PC-3 (cell line): ENCODE measurements around the gene HSPH1. TPM values are rescaled to one million over a fixed set of nuclear protein-coding genes. Genes with fewer than 3 reads are reported as not detected.

Experiments used
- ATAC-seq: fragments of 200-7000 bp; cut with Tn5 transposase; 2 replicates; pipeline ENCODE4 v1.9.1; 2020; ENCODE audit warnings: mild to moderate bottlenecking, moderate library complexity
- BruUV-seq: library from RNA; stranded (reverse); fragments of 400-500 nt; replicated peaks from 2 replicates; lab custom pipeline; 2021; lab: Mats Ljungman, UMichigan
- CTCF ChIA-PET: fragments of 300-600 bp; sonication (Branson Sonifier 250); formaldehyde crosslinking; loops from one replicate; lab custom pipeline; 2022; ENCODE audit warnings: antibody characterized with exemption; lab: Charles Lee
- POLR2A ChIA-PET: fragments of 300-600 bp; sonication (Branson Sonifier 250); formaldehyde crosslinking; loops from one replicate; lab custom pipeline; 2022; ENCODE audit warnings: antibody characterized with exemption; ENCODE audit not compliant: unreplicated experiment; lab: Charles Lee
- DNase-seq: peaks from one replicate; pipeline ENCODE4 v3.0.0-alpha.2; 2015
- H2AFZ ChIP-seq: fragments of 300-600 bp; sonication (generic); 2 replicates; pipeline ENCODE4 v1.6.0; 2016; ENCODE audit warnings: antibody characterized with exemption, low read length
- H3F3A ChIP-seq: fragments of 300-600 bp; sonication (generic); one replicate; pipeline ENCODE4 v1.6.0; 2017; ENCODE audit warnings: antibody characterized with exemption, low read length, control low read depth, mild to moderate bottlenecking; ENCODE audit not compliant: unreplicated experiment
- H3K27ac ChIP-seq: fragments of 300-600 bp; sonication (generic); 2 replicates; pipeline ENCODE4 v1.5.1; 2016; ENCODE audit warnings: mild to moderate bottlenecking, low read length
- H3K27me3 ChIP-seq: fragments of 300-600 bp; sonication (generic); 2 replicates; pipeline ENCODE4 v1.6.1; 2016; ENCODE audit warnings: low read length, mixed read lengths
- H3K36me3 ChIP-seq: fragments of 300-600 bp; sonication (generic); 2 replicates; pipeline ENCODE4 v1.6.1; 2016; ENCODE audit warnings: low read depth, mixed run types, low read length, mixed read lengths
- H3K4me1 ChIP-seq: fragments of 300-600 bp; sonication (generic); 2 replicates; pipeline ENCODE4 v1.5.1; 2016; ENCODE audit warnings: low read length; ENCODE audit not compliant: insufficient read depth
- H3K4me2 ChIP-seq: fragments of 300-600 bp; sonication (generic); 2 replicates; pipeline ENCODE4 v1.6.0; 2016; ENCODE audit warnings: low read length
- H3K4me3 ChIP-seq: fragments of 300-600 bp; sonication (generic); 2 replicates; pipeline ENCODE4 v1.5.1; 2016; ENCODE audit warnings: mild to moderate bottlenecking, low read length, mixed read lengths
- H3K79me2 ChIP-seq: fragments of 300-600 bp; sonication (generic); 2 replicates; pipeline ENCODE4 v1.6.1; 2017; ENCODE audit warnings: low read length, mixed read lengths
- H3K9ac ChIP-seq: fragments of 300-600 bp; sonication (generic); 2 replicates; pipeline ENCODE4 v1.6.0; 2016; ENCODE audit warnings: mild to moderate bottlenecking, low read length
- H3K9me2 ChIP-seq: fragments of 300-600 bp; sonication (generic); replicated peaks from 2 replicates; pipeline ENCODE4 v1.6.1; 2016; ENCODE audit warnings: mixed run types, low read length, mixed read lengths
- H3K9me3 ChIP-seq: fragments of 300-600 bp; sonication (generic); 2 replicates; pipeline ENCODE4 v1.6.1; 2016; ENCODE audit warnings: low read length, mixed read lengths
- H4K20me1 ChIP-seq: fragments of 300-600 bp; sonication (generic); 2 replicates; pipeline ENCODE4 v1.6.1; 2016; ENCODE audit warnings: low read length, mixed read lengths
- EZH2 ChIP-seq: fragments of 300-600 bp; sonication (generic); IDR thresholded peaks from one replicate; pipeline ENCODE4 v1.6.1; 2017; ENCODE audit warnings: antibody characterized with exemption, mild to moderate bottlenecking, low read length; ENCODE audit not compliant: unreplicated experiment
- EZH2phosphoT487 ChIP-seq: fragments of 300-600 bp; sonication (generic); IDR thresholded peaks from 2 replicates; pipeline ENCODE4 v1.6.1; 2018; ENCODE audit warnings: mild to moderate bottlenecking, antibody characterized with exemption, low read length, borderline replicate concordance
- intact Hi-C: fragments of 100-400 bp; cut with micrococcal nuclease; formaldehyde crosslinking; loops from 2 replicates; pipeline ENCODE4 v1.9.0; 2023
- total RNA-seq: library from RNA; depleted of rRNA; stranded (reverse); fragments of >200 nt; gene quantifications from 2 replicates; pipeline ENCODE4 v1.2.3, GENCODE V29; 2014
- TF ChIP-seq, protein P1 (sequence below): fragments of 300-600 bp; sonication (generic); conservative IDR thresholded peaks from 2 replicates; pipeline ENCODE4 v1.5.1; 2017; ENCODE audit warnings: antibody characterized with exemption, low read depth, mild to moderate bottlenecking, low read length

The HSPH1 gene
- total RNA-seq, 1 experiment from 2014 or later: 83.7 TPM

GRCh38 chr13:31090961-31091624 is 70.6 kb downstream of the HSPH1 start:
- ATAC-seq (no peak), DNase-seq (no peak)
- CTCF ChIA-PET: no interaction called here

DNA sequence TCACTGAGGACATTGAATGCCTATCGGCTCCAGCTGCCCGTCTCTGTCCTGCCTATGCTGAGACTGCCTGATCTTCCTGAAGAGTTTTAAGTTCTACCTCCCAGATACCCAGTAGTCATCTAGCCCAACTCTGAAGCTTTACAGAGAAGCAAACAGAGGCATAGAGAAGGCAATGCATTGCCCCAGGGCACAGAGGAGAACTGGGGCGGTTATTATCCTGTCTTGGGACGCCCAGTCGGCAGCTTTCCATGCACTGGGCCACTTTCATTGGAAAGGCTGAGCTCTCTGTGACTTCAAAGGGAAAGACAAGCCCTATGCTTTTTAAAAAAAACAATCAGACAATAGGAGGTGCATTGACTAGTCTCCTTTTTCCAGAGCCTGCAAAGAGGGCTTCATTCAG is 71.6 kb downstream of the HSPH1 start:
- Histone ChIP-seq H3K27me3 (peaks cover 26% of the 10 kb centered on the region), H3K4me3 (no peak overlapping the region), H3K36me3 (no peaks in the 10 kb centered on the region), H3K9ac (no peak overlapping the region), H3K79me2 (no peaks in the 10 kb centered on the region), H3K4me1 (peaks cover 8% of the 10 kb centered on the region; the same call in 1 of the 2 replicates), H4K20me1 (no peaks in the 10 kb centered on the region), H3K9me2 (no peaks in the 10 kb centered on the region), H3K4me2 (no peak overlapping the region), H3K9me3 (no peaks in the 10 kb centered on the region), H3F3A (no peaks in the 10 kb centered on the region), H3K27ac (no peak overlapping the region), H2AFZ (no peak overlapping the region)
- DNase-seq (no peak), ATAC-seq (no peak)
- TF ChIP-seq EZH2 (no peak), EZH2phosphoT487 (no peak)
- ChIA-PET POLR2A (interaction anchor here (0.5 kb wide), 1 partner anchor 1592 kb away, joined by 3 read pairs; no protein-coding TSS in a partner anchor), CTCF (no interaction called here)
- intact Hi-C loops: no loop called here
- BruUV-seq: no TSS peak

More at GRCh38 chr13:31090961-31091624, 70.6 kb downstream of the HSPH1 start:
- Histone ChIP-seq H3K27me3 (peaks cover 16% of the 10 kb centered on the region), H4K20me1 (no peaks in the 10 kb centered on the region), H3K27ac (no peak overlapping the region), H3K9ac (no peak overlapping the region), H2AFZ (no peak overlapping the region), H3F3A (no peaks in the 10 kb centered on the region), H3K4me3 (no peak overlapping the region), H3K9me2 (no peaks in the 10 kb centered on the region), H3K36me3 (no peaks in the 10 kb centered on the region), H3K79me2 (no peaks in the 10 kb centered on the region), H3K9me3 (no peaks in the 10 kb centered on the region), H3K4me1 (peaks cover 8% of the 10 kb centered on the region; the same call in 1 of the 2 replicates), H3K4me2 (no peak overlapping the region)
- no TSS peak for BruUV-seq
- POLR2A ChIA-PET: no interaction called here
- intact Hi-C loops: no loop called here
- TF ChIP-seq EZH2 (no peak), EZH2phosphoT487 (no peak)
- TF ChIP-seq, protein P1, sequence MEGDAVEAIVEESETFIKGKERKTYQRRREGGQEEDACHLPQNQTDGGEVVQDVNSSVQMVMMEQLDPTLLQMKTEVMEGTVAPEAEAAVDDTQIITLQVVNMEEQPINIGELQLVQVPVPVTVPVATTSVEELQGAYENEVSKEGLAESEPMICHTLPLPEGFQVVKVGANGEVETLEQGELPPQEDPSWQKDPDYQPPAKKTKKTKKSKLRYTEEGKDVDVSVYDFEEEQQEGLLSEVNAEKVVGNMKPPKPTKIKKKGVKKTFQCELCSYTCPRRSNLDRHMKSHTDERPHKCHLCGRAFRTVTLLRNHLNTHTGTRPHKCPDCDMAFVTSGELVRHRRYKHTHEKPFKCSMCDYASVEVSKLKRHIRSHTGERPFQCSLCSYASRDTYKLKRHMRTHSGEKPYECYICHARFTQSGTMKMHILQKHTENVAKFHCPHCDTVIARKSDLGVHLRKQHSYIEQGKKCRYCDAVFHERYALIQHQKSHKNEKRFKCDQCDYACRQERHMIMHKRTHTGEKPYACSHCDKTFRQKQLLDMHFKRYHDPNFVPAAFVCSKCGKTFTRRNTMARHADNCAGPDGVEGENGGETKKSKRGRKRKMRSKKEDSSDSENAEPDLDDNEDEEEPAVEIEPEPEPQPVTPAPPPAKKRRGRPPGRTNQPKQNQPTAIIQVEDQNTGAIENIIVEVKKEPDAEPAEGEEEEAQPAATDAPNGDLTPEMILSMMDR: no peak

DNA sequence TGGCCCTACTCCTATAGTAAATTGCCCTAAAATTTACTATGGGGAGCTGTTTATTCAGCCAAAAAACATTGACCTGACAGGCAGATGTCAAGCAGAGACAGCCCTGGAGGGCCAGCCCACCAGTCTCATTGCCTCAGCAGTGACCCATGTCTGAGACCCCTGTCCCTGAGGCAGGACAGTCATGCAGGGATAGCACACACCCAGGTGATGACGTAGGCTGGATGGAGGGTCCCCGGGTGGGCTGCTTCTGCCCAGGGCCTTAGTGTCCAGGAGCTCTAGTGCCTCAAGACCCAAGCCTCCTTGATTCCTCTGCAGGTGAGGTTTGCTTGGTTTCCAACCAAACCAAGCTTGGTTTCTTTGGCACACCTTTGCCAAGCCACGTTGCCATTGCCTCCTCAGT is 72.1 kb downstream of the HSPH1 start:
- Histone ChIP-seq H3K4me3 (no peak overlapping the region), H3K4me1 (peaks cover 3% of the 10 kb centered on the region; the same call in 1 of the 2 replicates), H3K9me3 (no peaks in the 10 kb centered on the region), H3K4me2 (no peak overlapping the region), H3K9ac (no peak overlapping the region), H3K27ac (no peak overlapping the region), H3K27me3 (peaks cover 31% of the 10 kb centered on the region), H3K9me2 (no peaks in the 10 kb centered on the region), H3F3A (no peaks in the 10 kb centered on the region), H4K20me1 (no peaks in the 10 kb centered on the region), H3K36me3 (no peaks in the 10 kb centered on the region), H3K79me2 (no peaks in the 10 kb centered on the region), H2AFZ (no peak overlapping the region)
- ChIA-PET CTCF (no interaction called here), POLR2A (no interaction called here)
- ATAC-seq (no peak), DNase-seq (no peak)
- no TSS peak for BruUV-seq
- no peak for TF ChIP-seq EZH2phosphoT487
- no peak for TF ChIP-seq EZH2
- TF ChIP-seq, protein P1: no peak
- intact Hi-C loops: no loop called here
